ENCODE results near the gene PIK3R3.

Gene PIK3R3

GRCh38 chr1:46002551-46003150 lies 129.8 kb downstream of the PIK3R3 start:
- DNase-seq (ENCODE audit: low read depth), result no peak
- TF ChIP-seq CTCF (conservative IDR thresholded peaks at IDR 0.05; ENCODE audit: control insufficient read depth, insufficient read depth, low read depth, low read length), result no peak
- no peak overlapping the region for H3K4me3 ChIP-seq (ENCODE audit: control insufficient read depth, low read depth, low read length)

- H3K4me3 ChIP-seq (ENCODE audit: control insufficient read depth, low read depth, low read length), result no peak overlapping the region
- TF ChIP-seq CTCF (conservative IDR thresholded peaks at IDR 0.05; ENCODE audit: control insufficient read depth, insufficient read depth, low read depth, low read length), result no peak
- no peak for DNase-seq (ENCODE audit: low read depth)
Measured at GRCh38 chr1:46001081-46001785, 131.2 kb downstream of the PIK3R3 start.

GRCh38 chr1:45999507-45999906 lies 132.9 kb downstream of the PIK3R3 start:
- no peak overlapping the region for H3K4me3 ChIP-seq (ENCODE audit: control insufficient read depth, low read depth, low read length)
- TF ChIP-seq CTCF (conservative IDR thresholded peaks at IDR 0.05; ENCODE audit: control insufficient read depth, insufficient read depth, low read depth, low read length), result no peak
- no peak for DNase-seq (ENCODE audit: low read depth)

GRCh38 chr1:45998020-45998617 lies 134.3 kb downstream of the PIK3R3 start:
- H3K4me3 ChIP-seq (ENCODE audit: control insufficient read depth, low read depth, low read length), result no peak overlapping the region
- TF ChIP-seq CTCF (conservative IDR thresholded peaks at IDR 0.05; ENCODE audit: control insufficient read depth, insufficient read depth, low read depth, low read length), result no peak
- DNase-seq (ENCODE audit: low read depth), result no peak

GRCh38 chr1:45995298-45995697 lies 137.1 kb downstream of the PIK3R3 start:
- peak; percentile 25 for DNase-seq (ENCODE audit: low read depth)
- no peak for TF ChIP-seq CTCF (conservative IDR thresholded peaks at IDR 0.05; ENCODE audit: control insufficient read depth, insufficient read depth, low read depth, low read length)

GRCh38 chr1:45994423-45994822 lies 138.0 kb downstream of the PIK3R3 start:
- no peak overlapping the region for H3K4me3 ChIP-seq (ENCODE audit: control insufficient read depth, low read depth, low read length)
- no peak for DNase-seq (ENCODE audit: low read depth)
- no peak for TF ChIP-seq CTCF (conservative IDR thresholded peaks at IDR 0.05; ENCODE audit: control insufficient read depth, insufficient read depth, low read depth, low read length)

More at GRCh38 chr1:45995298-45995697, 137.1 kb downstream of the PIK3R3 start:
- no peak overlapping the region for H3K4me3 ChIP-seq (ENCODE audit: control insufficient read depth, low read depth, low read length)

Data from fibroblast of mammary gland (primary cell).